NCI-H345 treated with DMSO at 0.1 percent for 48 hours (cell line): Measurements from ENCODE around the gene MMS22L.
A peak's percentile ranks its signal among the peaks of the same experiment; 100 is the strongest.
"Not testable (repeated sequence)": the region's sequence is repeated elsewhere in the genome, so short reads cannot be mapped to it uniquely, and the experiment has no call there.

Experiments used
- DNase-seq: peaks from one replicate; lab custom pipeline; 2025; ENCODE audit not compliant: unreplicated experiment; lab: John Stamatoyannopoulos, UW

The MMS22L gene

GRCh38 chr6:97231911-97232310, 51.1 kb downstream of the MMS22L start:
- DNase-seq, result no peak

DNA sequence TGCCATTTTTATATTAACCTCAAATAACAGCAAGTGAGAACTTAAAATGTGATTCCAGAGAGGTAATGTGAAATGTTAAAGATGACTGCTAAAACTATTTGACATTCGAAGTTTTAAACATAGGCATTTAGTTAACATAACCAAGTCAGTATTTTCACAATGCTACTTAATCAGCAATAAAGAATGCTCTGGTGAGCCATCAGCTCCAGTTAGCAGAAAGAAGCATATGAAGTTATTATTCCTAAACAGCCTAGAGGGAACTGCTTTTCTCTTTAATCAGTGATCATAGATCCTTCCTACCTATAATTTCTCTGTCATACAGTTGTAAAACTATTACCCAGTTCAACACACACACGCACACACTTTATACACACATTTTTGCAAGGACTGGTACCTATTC, 60.1 kb downstream of the MMS22L start:
- no peak for DNase-seq

- DNase-seq, result no peak
Measured at GRCh38 chr6:97218912-97219311, 64.1 kb downstream of the MMS22L start.

GRCh38 chr6:97215157-97215769, 67.8 kb downstream of the MMS22L start:
- no peak for DNase-seq

DNA sequence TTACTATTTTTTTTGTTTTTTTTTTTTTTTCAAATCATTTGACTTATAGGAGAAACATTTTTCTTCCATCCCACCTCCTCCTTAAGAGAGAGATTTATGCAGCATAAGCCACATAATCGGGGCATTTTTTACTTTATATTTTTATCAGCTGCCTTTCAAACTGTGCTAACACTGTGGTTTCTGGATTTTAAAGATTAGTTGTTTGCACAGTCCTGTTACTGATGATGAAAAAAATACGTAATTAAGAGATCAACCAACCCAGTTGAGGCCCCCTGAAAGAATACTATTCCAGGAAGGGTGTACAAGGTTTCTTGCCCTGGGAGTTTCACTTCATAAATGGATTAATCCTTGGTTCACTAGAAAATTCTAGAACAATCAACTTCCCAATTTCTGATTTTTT, 68.3 kb downstream of the MMS22L start:
- DNase-seq, result no peak

- no peak for DNase-seq
Measured at GRCh38 chr6:97207383-97207782, 75.6 kb downstream of the MMS22L start.

DNA sequence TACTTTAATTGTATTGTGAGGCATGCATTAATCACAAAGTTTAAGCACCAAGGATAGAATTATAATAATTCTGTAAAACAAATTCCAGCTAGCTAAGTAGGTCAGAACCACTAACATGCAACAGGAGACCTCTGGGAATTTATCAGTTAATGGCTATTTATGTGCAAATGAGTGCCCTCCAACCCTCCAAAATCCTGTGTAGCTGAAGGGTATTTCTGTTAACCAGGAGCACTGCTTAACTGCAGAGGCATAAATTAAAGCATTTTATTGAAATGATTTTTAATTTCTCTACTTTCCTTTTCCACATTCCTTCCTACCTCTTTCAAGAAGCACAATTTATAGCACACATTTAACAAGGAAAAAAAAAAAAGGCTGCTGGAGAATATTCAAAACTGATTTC, 77.0 kb downstream of the MMS22L start:
- DNase-seq, result no peak

GRCh38 chr6:97203343-97203742, 79.7 kb downstream of the MMS22L start:
- DNase-seq, result no peak

DNA sequence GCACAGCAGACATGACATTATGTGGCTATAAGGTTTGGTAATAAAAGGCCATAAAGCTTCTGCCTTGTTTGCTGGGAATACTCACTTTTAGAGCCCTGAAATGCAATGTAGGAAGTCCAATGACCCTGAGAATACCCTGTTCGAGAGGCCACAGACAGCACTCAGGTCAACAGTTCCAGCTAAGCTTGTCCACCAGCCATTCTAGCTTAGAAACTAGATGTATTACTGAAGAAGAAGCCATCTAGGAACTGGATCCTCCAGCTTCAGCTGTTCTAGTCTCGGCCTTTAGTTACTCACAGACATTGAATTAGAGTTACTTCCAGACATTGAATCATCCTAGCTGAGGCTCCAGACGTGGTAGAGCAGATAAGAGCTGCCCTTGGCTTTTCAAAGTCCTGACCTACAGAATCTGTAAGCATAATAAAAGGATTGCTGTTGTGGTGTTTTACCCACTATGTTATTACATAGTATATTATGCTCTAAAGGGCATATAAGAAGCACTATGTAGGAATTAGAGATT, 84.9 kb downstream of the MMS22L start:
- DNase-seq, result no peak

DNA sequence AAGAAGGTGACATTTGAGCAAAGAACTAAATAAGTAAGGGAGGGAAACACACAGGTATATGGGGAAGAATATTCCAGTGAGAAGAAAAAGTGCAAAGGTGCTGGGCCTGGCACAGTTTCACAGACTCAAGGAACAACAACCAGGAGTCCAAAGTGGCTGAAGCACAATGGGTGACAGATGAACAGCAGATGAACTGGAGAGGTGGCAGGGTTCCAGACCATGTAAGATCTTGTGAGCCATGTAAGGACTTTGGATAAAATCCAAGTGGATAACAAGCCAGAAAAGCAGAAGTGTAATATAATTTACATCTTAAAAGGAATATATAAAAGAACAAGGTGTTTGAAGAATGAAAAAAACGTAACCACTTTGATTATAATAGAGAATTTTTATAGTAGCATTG, 87.9 kb downstream of the MMS22L start:
- DNase-seq, result no peak

GRCh38 chr6:97189767-97190166, 93.2 kb downstream of the MMS22L start:
- DNase-seq, result no peak

GRCh38 chr6:97187951-97188350, 95.1 kb downstream of the MMS22L start:
- DNase-seq, result no peak

DNA sequence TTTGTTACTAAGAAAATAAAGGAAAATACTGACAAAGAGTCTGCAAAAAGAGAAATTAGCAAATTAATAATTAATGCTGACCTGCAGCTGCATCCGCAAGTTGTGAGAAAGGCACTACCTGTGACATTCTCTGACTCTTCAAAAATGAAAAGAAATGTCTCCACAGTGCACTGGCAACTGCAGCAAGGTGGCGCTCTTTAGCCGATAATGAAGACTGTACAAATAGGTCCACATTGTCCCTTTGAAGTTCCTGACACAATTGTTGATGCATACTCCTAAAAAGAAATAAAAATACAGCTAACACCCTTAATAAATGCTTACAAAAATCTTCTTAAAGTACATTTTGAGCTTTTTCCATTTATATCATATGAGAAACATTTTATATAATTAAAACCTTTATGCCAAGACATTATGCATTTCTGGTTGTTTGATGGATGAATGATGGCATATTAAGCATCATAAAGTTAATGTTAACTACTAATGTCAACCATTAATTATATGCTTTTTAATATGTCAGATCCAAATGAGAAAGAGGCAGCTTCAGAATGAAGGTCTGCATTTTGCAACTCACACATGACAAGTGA, 96.5 kb downstream of the MMS22L start:
- DNase-seq, result peak; percentile 35

GRCh38 chr6:97177905-97178304, 105.1 kb downstream of the MMS22L start:
- no peak for DNase-seq

GRCh38 chr6:97176468-97176867, 106.5 kb downstream of the MMS22L start:
- DNase-seq, result no peak

- DNase-seq, result no peak
Measured at GRCh38 chr6:97175806-97176205, 107.2 kb downstream of the MMS22L start.

DNA sequence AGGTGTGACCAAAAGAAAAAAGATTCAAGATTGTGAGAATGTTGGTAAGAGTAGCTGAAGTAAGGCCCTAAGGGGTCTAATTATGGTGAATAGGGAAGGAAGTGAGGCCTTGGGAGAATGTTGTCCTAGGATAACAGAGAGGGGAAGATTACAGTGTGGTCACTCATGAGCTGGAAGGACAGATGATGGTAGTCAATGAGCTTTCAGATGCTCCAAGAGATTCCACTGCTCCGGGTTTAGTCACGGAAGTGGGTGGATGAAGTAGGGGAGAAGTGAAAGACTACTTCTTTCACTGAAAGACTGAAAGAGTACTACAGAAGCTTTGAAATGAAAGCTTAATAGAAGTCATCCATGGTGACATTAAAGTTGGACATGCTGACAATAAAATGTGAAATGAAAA, 108.5 kb downstream of the MMS22L start:
- no peak for DNase-seq

DNA sequence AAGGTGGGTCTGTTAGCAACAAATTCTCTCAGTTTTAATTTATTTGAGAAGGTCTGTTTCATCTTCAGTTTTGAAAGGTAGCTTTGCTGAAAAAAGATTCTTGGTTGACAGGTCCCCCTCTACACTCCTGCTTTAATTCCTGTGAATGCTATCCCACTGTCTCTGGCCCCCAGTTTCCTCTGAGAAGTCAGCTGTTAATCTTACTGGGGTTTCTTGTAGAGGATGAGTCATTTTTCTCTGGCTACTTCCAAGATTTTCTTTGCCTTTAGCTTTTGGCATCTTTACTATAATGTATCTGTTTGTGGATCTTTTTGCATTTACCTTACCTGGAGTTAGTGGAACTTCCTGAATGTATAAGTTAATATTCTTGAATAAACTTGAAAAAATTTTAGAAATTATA, 122.7 kb downstream of the MMS22L start:
- DNase-seq, result no peak

- DNase-seq, result not testable (repeated sequence)
Measured at GRCh38 chr6:97155447-97155846, 127.6 kb downstream of the MMS22L start.

DNA sequence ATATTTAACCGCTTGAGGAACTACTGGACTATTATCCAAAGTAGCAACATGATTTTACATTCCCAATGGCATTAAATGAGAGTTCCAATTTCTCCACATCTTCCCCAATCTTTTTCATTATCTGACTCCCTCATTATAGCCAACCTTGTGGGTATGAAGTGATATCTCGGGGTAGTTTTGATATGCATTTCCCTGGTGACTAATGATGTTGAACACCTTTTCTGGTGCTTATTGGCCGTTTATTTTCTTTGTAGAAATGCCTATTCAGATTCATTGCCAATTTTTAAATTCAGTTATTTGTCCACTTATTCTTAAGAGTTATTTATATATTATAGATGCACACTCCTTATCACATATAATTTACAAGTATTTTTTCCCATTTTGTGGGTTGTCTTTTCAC, 129.0 kb downstream of the MMS22L start:
- DNase-seq, result no peak

DNA sequence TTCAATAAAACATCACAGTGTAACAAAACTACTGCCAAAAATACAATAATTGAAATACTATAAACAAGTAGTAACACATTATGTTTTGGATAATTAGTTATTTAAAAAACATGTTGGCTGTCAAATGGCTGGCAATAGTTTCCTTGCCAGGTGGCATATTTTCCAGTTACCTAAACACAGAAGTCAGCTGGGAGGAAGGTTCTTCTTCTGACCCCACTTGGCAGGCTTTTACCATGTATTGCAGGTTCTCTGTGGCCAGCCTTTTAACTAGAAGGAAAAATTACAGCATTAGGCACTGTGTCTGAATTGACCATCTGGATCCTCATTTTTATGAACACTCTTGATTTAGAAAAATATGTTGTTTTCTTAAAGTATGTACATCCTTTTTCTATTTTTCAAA, 131.4 kb downstream of the MMS22L start:
- no peak for DNase-seq

DNA sequence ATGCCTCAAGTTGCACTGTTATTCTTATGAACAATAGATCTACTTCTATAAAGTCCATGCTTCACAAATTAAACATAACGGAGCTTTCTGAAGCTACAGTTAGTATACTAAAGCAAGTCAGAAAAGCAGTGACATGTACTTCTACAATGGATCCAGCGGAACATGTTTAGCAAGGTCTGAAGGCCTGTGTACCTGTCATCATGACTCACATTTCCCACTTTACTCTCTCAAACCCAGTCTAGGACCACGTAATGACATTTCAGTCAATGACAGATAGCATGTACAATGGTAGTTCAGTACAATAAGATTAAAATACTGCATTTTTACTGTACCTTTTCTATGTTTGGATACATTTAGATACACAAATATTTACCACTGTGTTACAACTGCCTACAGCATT, 132.1 kb downstream of the MMS22L start:
- no peak for DNase-seq

DNA sequence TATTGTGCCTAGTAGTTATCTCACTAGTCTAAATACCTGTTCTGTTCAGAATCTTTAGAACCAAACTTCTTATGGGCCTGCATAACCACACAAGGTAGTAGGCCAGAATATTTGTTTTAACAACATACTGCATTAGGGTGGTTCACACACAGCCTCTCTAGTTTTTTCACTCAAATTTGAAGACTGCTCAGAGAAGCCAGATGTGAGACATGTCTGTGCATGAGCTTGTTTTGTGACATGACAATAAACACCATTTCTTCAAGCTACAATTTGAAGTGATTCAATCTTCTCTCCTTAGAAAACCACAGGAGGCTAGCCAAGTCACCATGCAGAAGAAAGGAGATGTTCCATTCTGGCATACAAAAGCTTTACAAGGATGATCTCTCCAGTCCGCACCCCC, 135.6 kb downstream of the MMS22L start:
- DNase-seq, result no peak
